Dermis blood vessel endothelial cell (primary cell): ENCODE data around the gene FAM89A. TPM values are rescaled to one million over a fixed set of nuclear protein-coding genes. Genes with fewer than 3 reads are reported as not detected.

Experiments used
- DNase-seq: peaks from one replicate; pipeline ENCODE4 v3.0.0; 2010
- total RNA-seq: library from RNA; depleted of rRNA; stranded (reverse); fragments of >200 nt; gene quantifications from 2 replicates; pipeline ENCODE4 v1.2.3, GENCODE V29; 2014

FAM89A gene
- 20.5 and 44.2 TPM in 2 replicates for total RNA-seq

- DNase-seq, result peak; percentile 55
These were observed at the start of gene FAM89A for GRCh38 chr1:231040019-231040799. FAM89A (minus strand) TSS chr1:231040254; CDS start chr1:231040211, 43 bp downstream.

- no peak for DNase-seq
These were observed 44.3 kb upstream of the FAM89A start for GRCh38 chr1:231084353-231084752.

DNA sequence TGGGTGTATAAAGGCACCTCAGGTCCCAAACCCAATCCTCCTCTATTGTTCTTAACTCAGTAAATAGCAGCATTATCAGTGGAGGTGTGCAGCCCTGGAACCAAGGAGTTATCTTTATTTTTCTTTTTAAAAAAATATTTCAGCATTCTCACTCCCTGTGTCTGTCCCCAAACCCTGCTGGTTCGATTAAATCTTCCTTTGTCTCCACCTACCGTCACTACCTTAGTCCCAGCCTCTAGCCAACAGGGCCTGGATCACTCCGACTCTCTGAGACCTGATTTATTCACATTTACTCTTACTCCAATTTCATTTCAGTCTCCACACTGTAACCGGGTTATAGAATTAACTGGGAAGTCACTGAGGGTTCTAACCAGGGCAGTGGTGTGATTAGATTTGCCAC is 39.1 kb upstream of the FAM89A start:
- no peak for DNase-seq

GRCh38 chr1:231078250-231078649 is 38.2 kb upstream of the FAM89A start:
- no peak for DNase-seq

GRCh38 chr1:231076802-231077201 is 36.7 kb upstream of the FAM89A start:
- DNase-seq, result no peak

DNA sequence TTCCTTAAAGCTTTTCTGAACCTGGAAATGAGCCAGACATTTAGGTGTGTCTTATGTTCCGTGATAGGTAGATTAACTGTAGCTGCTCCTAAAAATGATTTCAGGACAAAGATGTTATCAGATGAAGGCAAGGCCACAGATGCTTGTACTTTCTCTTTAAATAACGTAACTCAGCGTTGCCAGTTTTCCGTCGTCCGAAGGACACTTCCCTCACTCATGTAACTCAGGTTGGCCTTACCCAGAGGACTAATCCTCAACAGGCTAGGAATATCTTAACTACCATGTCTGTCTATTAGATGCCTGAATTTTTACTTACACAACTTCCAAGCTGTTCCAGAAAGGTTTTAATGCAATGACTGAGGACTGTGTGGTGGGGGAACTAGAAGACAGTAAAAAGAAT is 35.4 kb upstream of the FAM89A start:
- DNase-seq, result no peak

DNA sequence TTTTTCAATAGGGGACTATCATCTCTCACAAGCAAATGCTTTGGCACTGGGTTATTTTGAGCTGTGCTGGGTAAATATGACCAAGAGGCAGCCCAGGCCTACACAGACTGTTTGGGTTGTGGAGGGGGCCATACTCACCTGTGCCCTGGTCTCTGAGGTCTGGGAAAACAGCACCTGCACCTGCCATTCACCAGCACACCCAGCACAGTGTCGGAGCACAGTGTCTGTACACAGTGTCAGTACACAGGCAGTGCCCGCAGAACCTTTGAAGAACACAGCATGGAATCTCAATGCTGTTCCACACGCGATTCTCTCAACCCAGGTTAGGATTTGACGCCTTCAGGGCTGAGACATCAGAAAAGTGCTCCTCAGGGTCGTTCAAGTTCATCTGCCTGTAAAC is 35.0 kb upstream of the FAM89A start:
- no peak for DNase-seq

DNA sequence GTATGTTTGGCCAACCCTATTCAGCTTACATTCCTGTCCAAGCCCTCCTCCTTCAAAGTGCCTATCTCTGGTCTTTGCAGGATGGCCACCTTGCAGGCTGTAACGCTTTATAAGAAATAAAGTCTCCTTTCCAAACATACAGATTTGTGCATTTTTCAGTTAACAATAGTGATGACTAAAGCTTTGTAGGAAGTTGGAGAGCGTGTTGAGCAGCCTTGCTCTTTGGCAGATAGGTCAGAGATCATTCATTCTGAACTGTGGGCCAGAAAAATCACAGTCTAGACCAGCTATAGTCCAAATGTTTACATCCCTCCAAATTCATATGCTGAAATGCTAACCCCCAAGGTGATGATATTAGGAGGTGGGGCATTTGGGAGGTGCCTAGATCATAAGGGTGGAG is 34.0 kb upstream of the FAM89A start:
- DNase-seq, result peak; percentile 56

DNA sequence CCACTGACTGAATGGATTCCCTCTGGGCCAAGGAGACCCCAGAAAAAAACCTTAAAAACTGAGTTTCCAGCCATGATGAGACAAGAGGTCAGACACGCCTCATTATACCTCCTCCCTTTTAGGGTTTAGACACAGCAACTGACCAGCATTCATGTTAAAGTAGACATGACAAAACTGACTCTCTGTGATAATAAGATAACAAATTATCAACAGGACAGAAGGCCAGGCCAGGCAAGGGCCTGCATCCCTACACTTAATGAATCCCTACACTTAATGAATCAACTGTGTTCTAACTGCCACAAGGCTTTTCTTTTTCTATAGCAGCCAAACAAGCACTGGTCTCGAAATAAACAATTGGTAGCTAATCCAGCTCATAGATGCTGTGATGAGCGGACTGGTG is 33.3 kb upstream of the FAM89A start:
- DNase-seq, result no peak

DNA sequence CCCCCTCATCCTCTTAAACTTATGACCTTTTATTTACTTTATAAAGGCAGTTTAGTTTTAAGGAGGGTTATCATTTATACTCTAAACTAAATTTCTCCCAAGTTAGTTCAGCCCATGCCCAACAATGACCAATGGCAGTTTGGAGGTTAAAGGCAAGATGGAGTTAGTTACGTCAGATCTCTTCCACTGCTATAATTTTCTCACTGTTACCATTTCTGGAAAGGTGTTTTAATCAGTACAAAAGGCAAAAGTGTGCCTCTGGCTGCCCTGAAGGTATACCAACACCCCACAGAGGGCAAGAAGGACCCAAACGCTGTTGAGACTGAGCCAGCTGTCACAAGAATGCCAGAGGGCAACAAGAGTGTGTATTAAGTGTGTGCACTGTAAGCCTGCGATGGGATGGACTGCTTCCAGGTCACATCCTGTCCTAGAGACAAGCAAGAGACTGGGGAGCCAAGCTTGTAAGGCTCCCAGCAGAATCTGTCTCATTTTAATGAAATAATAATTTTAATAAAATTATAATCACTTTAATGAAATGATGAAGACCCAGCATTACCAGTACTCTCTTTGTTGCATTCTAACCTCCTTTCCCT is 32.5 kb upstream of the FAM89A start:
- no peak for DNase-seq

GRCh38 chr1:231072041-231072440 is 32.0 kb upstream of the FAM89A start:
- no peak for DNase-seq

DNA sequence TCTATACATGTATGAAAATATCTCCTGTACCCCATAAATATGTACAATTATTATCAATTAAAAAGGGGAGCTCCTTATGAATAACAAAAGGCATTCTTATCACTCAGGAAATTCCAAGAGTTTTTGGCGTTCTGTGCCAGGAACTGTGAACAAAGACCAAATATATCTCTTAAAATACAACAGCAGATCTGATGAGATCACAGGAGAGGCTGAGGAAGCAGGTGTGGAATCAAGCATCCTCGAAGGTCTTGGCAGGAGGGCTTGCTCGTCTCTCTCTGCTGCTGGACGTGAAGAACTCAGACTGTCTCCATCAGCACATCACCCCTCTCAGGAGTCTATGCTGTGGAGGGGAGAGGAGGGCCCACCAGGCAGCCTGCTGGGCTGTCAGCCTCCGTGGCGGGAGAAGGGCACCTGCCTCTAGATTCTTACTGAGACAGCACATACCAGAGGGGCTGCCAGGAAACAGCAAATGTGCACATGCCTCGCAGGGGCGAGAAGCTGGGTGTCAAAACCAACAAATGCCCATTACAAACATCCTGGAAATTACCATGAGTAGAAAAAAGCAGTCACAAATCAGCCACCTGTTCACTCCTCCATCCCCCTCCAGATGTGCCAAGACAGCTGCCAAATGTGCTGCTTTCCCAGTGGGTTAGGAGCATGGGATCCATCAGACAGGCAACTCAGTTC is 30.8 kb upstream of the FAM89A start:
- peak; percentile 90 for DNase-seq

- no peak for DNase-seq
These were observed 29.3 kb upstream of the FAM89A start for GRCh38 chr1:231069333-231069732.

- DNase-seq, result no peak
These were observed 28.7 kb upstream of the FAM89A start for GRCh38 chr1:231068762-231069161.

DNA sequence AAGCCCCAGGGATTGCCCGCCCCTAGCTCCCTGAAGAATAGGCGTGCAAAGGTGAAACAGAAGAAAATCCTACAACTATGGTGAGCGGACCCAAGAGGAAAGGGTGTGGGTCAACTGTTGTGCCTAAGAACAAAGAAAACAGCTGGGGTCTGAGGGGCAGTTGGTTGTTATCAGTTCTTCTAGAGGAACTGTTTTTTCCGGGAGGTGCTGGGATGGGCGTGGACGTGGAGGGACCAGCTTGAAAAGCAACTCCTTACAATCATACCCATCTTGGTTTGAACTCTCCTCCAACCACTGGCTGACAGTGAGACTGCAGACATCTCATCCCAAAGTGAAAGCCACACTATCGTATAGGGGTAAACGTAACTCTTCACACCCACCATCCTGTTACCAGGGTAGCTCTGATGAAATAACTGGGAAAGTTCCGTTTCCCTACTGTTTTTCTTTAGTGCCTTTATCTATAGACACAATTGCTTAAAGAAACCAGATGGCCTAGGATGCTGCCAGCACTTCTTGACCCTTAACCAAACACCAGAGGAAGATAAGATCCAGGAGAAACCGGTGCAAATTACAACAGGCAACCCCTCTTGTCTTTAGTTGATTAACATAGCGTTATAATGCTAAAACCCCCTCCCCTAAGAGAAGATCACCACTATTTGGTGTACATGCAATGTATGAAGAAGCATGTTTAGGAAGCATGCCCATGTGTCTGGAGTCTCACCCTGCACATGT is 25.6 kb upstream of the FAM89A start:
- no peak for DNase-seq

- no peak for DNase-seq
These were observed 24.4 kb upstream of the FAM89A start for GRCh38 chr1:231064418-231064817.

GRCh38 chr1:231063331-231063730 is 23.3 kb upstream of the FAM89A start:
- no peak for DNase-seq

- DNase-seq, result no peak
These were observed 22.6 kb upstream of the FAM89A start for GRCh38 chr1:231062500-231063270.

- peak; percentile 14 for DNase-seq
These were observed 19.6 kb upstream of the FAM89A start for GRCh38 chr1:231059566-231060193.

DNA sequence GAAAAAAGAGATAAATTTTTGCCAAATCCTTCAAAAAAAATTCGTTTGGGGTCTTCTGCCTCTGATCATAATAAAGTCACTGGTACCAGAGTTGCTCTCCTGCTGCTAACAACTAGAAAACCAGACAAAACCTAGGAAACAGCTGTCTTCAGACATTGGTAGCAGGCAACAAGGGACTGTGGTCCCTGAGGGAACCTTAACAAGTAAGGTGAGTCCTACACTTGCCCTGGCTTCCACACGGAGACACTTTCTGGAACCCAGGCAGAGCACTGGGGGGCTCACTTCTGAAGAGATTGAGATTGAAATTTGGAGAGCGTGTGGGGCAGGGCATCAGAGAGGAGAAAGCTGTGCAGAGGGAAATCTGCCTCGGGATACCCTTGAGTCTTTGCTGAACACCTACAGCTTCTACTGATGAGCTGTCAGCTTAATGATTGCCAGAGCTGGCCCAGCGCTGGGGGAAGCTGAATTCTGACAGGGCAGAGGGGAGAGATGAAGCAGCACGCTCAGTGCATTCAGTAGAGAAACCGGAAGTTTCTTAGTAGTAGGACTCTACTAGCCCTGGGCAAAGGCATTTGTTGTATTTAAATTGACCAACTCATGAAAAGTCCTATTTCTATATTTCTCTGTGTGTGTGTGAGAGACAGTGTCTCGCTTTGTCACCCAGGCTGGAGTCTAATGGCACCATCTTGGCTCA is 18.5 kb upstream of the FAM89A start:
- DNase-seq, result no peak

DNA sequence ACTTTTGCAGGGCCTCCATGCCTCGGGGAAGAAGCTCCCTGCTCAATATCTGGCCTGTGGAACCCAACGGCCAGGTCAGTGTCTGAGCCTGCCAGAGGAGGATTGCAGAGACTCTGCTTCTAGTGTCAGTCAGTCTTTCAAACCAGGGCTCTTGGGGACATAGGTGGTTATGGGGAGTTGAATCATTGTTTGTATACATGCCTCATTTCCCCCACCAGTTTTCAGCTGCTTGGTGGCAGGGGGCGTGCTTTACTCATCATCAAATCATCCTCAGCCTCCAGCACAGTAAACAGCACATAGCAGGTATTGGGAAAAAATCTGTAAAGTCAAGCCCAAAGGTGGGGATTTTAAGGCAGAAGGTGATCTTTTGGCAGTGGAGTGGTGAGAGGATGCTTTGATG is 17.4 kb upstream of the FAM89A start:
- no peak for DNase-seq
